Right lobe of liver (tissue), 4 donors: ENCODE data around the gene CCR5.

Experiments
- CTCF ChIP-seq, 4 donors: fragments of 200-600 bp in 3 of 4; fragments of 450-650 bp in 1 of 4; IDR thresholded peaks; one replicate each; pipeline versions ENCODE4 v1.5.1 to v1.8.0; 2016 to 2022; ENCODE audit warnings: antibody characterized with exemption in 4 of 4, mild to moderate bottlenecking in 2 of 4
- POLR2A ChIP-seq: fragments of 450-650 bp; IDR thresholded peaks from one replicate; pipeline ENCODE4 v1.6.1; 2017; ENCODE audit warnings: antibody characterized with exemption, mild to moderate bottlenecking
- donor health status: DM: no; HTN: no; CAD: no.
- donor health status: DM: no; HTN: no; CAD: no.
- donor health status: DM: no; HTN: yes; CAD: no.

- no peak for TF ChIP-seq CTCF (IDR thresholded peaks at IDR 0.05)
- TF ChIP-seq POLR2A, result no peak
Measured at GRCh38 chr3:46369151-46369550, 1.6 kb upstream of the CCR5 start.
